ENCODE measurements around the gene SIGLEC10. TPM values are rescaled to one million over a fixed set of nuclear protein-coding genes. Genes with fewer than 3 reads are reported as not detected.

Gene SIGLEC10
- total and polyA plus RNA-seq, 9 of the 15 experiments (the other 6 are each of a cell fraction or from before 2014, with no cell fraction given) = 0.10 to 1.8 (median 0.82) TPM

DNA sequence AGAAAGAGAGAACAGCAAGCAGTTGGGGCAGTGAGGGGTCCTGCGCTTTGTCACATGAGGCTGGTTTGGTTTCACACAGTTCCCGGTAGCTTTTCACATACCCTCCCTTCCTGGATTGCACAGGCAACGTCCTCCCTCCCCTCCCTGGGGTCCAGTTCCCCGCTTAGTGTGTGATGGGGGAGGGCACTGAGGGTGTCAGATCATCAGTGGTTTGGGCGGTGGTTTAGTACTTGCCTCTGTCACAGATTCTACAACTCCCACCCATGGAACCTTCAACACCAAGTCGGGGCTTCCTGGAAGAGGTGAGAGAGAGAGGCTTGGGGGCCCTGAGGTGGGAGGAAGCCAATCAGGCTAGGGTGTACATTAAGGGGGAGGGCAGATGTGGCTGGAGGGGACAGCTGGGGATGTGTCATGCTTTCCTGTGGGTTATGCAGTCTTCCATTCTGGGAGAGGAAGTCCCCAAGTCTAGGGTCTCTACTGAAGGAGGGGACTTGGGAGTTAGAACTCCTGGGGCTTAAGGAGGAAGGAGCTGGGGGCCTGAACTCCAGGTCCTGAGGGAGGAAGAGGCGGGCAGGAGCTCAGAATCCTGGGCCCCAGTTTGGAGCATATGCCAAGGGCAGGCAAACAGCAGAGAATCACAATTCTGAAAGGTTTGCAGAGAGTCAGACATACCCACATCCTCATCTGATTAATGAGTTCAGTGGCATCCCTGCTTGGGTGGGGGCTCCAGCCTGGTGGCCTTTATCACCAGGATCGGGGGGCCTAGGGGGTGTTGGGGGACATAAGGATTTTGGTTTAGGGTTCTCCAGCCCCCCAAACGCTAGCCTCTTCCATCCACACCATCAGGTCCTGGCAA lies 44.6 kb downstream of the SIGLEC10 start, which contains the start of gene NKG7 (continued):
- TF ChIP-seq, protein P1, sequence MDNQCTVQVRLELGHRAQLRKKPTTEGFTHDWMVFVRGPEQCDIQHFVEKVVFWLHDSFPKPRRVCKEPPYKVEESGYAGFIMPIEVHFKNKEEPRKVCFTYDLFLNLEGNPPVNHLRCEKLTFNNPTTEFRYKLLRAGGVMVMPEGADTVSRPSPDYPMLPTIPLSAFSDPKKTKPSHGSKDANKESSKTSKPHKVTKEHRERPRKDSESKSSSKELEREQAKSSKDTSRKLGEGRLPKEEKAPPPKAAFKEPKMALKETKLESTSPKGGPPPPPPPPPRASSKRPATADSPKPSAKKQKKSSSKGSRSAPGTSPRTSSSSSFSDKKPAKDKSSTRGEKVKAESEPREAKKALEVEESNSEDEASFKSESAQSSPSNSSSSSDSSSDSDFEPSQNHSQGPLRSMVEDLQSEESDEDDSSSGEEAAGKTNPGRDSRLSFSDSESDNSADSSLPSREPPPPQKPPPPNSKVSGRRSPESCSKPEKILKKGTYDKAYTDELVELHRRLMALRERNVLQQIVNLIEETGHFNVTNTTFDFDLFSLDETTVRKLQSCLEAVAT (IDR thresholded peaks at IDR 0.05) = no peak
- TF ChIP-seq DNMT1 (IDR thresholded peaks at IDR 0.05) (no peak), YBX1 (IDR thresholded peaks at IDR 0.05) (no peak), KAT2B (IDR thresholded peaks at IDR 0.05; ENCODE audit: low read depth, low read length) (no peak), SMARCC2 (IDR thresholded peaks at IDR 0.05; ENCODE audit: low read depth) (no peak), EGR1 (conservative IDR thresholded peaks at IDR 0.05) (peak; percentile 31), KDM2B (CRISPR knock-in tag; IDR thresholded peaks at IDR 0.05) (no peak), WHSC1 (IDR thresholded peaks at IDR 0.05; ENCODE audit: low read length) (no peak), BRCA1 (IDR thresholded peaks at IDR 0.05) (no peak), BRCA1 (CRISPR knock-in tag; IDR thresholded peaks at IDR 0.05) (no peak), TAF7 (tag; IDR thresholded peaks at IDR 0.05) (no peak), MEF2A (IDR thresholded peaks at IDR 0.05; ENCODE audit: control insufficient read depth, low read depth, low read length) (no peak), SRSF3 (IDR thresholded peaks at IDR 0.05; ENCODE audit: insufficient read depth, low read length) (no peak), SPI1 (IDR thresholded peaks at IDR 0.05; ENCODE audit: borderline replicate concordance, low read depth, low read length) (peak; percentile 63; the same call in 1 of the 2 replicates)
- TF ChIP-seq, protein P2, sequence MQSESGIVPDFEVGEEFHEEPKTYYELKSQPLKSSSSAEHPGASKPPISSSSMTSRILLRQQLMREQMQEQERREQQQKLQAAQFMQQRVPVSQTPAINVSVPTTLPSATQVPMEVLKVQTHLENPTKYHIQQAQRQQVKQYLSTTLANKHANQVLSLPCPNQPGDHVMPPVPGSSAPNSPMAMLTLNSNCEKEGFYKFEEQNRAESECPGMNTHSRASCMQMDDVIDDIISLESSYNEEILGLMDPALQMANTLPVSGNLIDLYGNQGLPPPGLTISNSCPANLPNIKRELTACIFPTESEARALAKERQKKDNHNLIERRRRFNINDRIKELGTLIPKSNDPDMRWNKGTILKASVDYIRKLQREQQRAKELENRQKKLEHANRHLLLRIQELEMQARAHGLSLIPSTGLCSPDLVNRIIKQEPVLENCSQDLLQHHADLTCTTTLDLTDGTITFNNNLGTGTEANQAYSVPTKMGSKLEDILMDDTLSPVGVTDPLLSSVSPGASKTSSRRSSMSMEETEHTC (IDR thresholded peaks at IDR 0.05) = no peak
- TF ChIP-seq, protein P3, sequence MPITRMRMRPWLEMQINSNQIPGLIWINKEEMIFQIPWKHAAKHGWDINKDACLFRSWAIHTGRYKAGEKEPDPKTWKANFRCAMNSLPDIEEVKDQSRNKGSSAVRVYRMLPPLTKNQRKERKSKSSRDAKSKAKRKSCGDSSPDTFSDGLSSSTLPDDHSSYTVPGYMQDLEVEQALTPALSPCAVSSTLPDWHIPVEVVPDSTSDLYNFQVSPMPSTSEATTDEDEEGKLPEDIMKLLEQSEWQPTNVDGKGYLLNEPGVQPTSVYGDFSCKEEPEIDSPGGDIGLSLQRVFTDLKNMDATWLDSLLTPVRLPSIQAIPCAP (CRISPR knock-in tag; IDR thresholded peaks at IDR 0.05; ENCODE audit: borderline replicate concordance) = no peak
- TF ChIP-seq, protein P4, sequence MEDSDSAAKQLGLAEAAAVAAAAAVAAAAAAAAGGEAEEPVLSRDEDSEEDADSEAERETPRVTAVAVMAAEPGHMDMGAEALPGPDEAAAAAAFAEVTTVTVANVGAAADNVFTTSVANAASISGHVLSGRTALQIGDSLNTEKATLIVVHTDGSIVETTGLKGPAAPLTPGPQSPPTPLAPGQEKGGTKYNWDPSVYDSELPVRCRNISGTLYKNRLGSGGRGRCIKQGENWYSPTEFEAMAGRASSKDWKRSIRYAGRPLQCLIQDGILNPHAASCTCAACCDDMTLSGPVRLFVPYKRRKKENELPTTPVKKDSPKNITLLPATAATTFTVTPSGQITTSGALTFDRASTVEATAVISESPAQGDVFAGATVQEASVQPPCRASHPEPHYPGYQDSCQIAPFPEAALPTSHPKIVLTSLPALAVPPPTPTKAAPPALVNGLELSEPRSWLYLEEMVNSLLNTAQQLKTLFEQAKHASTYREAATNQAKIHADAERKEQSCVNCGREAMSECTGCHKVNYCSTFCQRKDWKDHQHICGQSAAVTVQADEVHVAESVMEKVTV (CRISPR knock-in tag; IDR thresholded peaks at IDR 0.05) = no peak
- TF ChIP-seq, protein P5, sequence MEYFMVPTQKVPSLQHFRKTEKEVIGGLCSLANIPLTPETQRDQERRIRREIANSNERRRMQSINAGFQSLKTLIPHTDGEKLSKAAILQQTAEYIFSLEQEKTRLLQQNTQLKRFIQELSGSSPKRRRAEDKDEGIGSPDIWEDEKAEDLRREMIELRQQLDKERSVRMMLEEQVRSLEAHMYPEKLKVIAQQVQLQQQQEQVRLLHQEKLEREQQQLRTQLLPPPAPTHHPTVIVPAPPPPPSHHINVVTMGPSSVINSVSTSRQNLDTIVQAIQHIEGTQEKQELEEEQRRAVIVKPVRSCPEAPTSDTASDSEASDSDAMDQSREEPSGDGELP (CRISPR knock-in tag; IDR thresholded peaks at IDR 0.05; ENCODE audit: borderline replicate concordance) = peak; percentile 60; the same call in 1 of the 2 replicates
- TF ChIP-seq, protein P6, sequence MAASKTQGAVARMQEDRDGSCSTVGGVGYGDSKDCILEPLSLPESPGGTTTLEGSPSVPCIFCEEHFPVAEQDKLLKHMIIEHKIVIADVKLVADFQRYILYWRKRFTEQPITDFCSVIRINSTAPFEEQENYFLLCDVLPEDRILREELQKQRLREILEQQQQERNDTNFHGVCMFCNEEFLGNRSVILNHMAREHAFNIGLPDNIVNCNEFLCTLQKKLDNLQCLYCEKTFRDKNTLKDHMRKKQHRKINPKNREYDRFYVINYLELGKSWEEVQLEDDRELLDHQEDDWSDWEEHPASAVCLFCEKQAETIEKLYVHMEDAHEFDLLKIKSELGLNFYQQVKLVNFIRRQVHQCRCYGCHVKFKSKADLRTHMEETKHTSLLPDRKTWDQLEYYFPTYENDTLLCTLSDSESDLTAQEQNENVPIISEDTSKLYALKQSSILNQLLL (CRISPR knock-in tag; IDR thresholded peaks at IDR 0.05; ENCODE audit: borderline replicate concordance) = no peak

Measured in K562 (cell line).